Testis (tissue), 2 donors: ENCODE measurements around the gene SLC34A1.

Source experiments
- CTCF ChIP-seq, 3 experiments: fragments of 450-650 bp in 2 of 3; fragments of 200-600 bp in 1 of 3; sonication (generic) in 1 of 3; IDR thresholded peaks; one replicate each; pipeline ENCODE4 v1.5.1; 2016 to 2019; ENCODE audit warnings: antibody characterized with exemption in 3 of 3, mild to moderate bottlenecking in 2 of 3, moderate library complexity in 1 of 3
- POLR2A ChIP-seq: fragments of 450-650 bp; IDR thresholded peaks from one replicate; pipeline ENCODE4 v1.6.1; 2017; ENCODE audit warnings: antibody characterized with exemption, mild to moderate bottlenecking, moderate library complexity

DNA sequence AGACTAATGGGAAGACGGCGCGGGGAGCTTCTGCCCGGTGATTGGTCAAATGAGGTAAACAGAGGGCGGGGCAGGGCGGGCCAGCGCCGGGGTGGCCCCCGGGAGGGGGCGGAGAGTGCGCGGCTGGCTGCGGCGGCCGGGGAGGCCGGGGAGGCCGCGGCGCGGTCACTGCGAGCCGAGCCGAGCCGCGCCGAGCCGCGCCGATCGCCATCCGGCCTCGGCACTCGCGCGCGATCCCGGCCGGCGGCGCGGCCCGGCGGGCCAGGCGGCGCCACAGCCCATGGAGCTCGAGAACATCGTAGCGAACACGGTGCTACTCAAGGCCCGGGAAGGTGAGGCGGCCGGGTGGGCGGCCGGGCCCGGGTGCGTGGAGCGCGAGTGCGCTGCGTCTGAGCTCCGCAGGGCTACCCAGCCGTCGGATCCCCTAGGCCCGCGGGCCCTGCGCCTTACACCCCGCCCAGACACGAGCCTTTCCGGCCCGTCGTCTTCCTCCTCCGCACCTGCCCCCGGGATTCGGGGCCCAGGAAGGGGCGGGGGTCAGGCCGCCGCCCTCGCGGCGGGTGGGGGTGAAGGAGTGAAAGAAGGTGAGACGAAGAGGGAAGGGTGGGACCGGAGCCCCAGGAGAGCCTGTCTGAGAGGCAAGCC lies 42.5 kb downstream of the SLC34A1 start, which contains the start of gene GRK6:
- no peak for TF ChIP-seq CTCF (IDR thresholded peaks at IDR 0.05)
- TF ChIP-seq POLR2A = no peak
